DMS53 (cell line): ENCODE measurements around the gene TNNC1.

Experiments
- DNase-seq: peaks from one replicate; lab custom pipeline; 2025; lab: John Stamatoyannopoulos, UW

Gene TNNC1

GRCh38 chr3:52458031-52458760, 4.4 kb upstream of the TNNC1 start:
- DNase-seq = no peak

GRCh38 chr3:52456800-52457183, 3.0 kb upstream of the TNNC1 start:
- no peak for DNase-seq

GRCh38 chr3:52456169-52456799, 2.4 kb upstream of the TNNC1 start:
- no peak for DNase-seq

DNA sequence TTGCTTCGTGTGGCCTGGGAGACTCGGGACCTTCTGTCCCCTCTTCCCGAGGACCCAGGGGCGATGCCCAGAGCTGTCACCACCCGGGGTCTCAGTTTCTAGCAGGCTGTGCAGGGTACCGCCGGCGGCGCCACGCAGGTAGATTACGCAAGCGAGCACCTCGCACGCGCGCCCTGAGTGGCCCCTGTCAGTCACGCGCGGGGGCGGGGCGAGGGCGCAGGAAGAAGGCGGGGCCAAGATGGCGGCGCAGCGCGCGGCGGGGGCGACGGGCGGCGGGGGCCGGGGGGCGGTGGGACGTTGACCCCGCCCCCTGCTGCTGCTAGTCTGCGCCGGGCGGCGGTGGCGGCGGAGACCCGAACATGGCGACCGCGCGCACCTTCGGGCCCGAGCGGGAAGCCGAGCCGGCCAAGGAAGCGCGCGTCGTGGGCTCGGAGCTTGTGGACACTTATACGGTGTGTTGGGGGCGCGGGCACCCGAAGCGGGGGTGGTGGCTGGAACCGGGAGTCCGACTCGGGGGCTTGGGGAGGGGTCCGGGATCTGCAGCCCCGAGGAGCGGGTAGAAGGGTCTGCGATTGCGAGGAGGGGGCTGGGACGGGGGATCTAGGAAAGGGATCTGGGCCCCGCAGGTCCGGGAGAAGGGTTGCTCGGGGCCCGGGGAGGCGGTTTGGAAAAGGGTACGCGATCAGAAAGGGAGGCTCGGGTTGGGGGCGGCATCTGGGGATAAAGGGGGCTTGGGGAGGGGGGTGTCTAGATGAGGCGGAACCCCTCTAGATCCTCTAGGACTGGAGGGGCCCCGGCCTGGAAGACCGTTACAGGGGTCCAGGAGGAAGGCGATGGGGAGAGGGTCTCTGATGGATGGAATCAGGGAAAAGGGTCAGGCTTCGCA, 1.7 kb upstream of the TNNC1 start, which contains the start of gene NISCH:
Gene NISCH (plus strand): TSS at position 322 of the 886 bp plus-strand sequence. CDS start 38 bp downstream, at position 360.
- peak; percentile 83 for DNase-seq

GRCh38 chr3:52454938-52455282, 1.1 kb upstream of the TNNC1 start:
- DNase-seq = no peak

GRCh38 chr3:52454250-52454937, 553 bp upstream of the TNNC1 start:
- DNase-seq = no peak

DNA sequence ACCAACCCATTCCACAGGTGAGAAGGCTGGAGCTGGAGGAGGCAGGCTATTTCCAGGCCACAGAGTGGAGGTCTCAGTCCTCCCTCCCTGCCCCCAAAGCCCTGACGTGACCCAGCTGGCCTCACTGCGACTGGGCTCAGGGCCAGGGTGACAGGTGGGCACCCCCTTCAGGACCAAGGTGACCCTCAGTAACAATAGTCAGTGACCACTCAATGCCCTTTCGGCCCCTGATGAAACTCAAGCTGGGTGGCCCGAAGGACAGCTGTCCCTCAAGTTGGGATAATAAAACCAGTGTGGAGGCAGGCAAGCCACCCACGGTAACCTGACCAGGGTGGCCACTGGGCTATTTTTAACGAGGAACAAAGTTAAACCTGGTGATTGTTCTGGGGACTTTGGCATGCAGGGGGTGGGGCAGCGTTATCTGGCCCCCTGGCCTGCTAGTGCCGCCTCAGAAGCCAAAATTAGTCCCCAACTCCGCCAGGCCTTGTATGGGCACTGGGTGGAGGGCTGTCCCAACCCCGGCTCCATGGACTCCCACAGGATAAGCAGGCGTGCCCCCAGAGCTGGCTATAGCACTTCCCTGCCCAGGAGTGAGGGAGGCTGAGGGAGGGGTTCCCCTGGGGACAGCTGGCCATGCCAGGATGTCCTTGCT, 1.1 kb downstream of the TNNC1 start:
- no peak for DNase-seq

GRCh38 chr3:52452126-52452525, 1.7 kb downstream of the TNNC1 start:
- DNase-seq = no peak

DNA sequence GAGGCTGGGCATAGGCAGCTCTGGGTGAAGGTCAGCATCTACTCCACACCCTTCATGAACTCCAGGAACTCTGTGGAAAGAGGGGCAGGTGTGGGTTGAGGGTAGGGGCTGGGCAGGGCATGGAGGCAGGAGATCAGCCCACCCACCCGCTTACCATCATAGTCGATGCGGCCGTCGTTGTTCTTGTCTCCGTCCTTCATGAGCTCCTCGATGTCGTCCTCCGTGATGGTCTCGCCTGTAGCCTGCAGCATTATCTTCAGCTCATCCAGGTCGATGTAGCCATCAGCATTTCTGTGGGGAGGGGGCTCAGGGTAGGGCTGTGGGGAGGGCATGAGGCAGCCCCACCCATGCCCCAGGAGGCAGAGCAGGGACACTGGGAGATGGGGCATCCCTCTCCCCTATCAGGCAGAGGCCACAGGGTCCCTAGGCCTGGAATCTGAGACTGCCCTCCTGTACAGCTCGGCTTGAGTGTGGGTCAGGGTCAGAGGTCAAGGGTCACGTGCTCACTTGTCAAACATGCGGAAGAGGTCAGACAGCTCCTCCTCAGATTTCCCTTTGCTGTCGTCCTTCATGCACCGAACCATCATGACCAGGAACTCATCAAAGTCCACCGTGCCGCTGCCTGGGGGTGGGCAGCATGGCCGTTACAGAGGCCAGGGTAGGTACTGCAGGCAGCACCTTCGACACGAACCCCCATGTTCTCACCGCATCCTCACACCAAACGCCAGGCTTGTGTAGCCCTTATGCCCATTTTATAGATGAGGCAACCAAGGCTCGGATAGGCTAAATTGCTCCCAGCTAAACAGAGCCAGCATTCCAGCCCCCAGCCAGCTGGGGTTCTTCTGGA, 2.4 kb downstream of the TNNC1 start:
- no peak for DNase-seq

DNA sequence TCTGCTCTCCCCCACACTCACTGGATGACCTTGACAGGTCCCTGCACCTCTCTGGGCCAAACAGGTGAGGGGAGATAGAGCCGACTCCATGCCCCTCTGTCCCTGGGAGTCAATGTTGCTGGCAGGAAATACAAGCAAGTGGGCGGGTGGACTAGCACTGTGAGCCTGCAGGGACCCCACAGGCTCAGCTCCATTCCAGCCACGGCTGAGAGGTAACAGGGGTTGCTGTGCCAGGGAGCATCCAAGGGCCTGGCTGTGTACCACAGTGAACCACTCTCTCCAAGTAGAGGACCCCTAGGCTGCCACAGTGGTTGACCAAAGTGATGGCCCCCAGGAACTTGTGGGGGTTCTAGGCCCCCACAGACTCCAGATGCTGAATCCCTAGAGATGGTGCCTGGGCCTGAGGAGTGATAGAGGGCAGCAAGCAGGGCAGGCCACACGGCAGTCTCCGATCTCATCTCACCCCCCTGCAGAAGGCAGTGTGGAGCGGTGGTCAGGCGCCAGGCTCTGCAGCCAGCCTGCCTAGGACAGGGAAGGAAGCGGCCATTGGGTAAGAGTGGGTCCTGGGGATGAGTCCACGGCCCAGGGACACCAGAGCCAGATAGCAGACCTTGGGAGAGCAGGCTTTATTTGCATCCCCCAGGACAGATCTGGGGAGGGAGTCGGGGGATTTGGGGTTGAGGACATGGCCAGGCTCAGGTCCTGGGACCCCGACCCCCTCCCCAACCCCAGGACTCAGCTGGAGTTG, 3.2 kb downstream of the TNNC1 start:
- DNase-seq = no peak

- no peak for DNase-seq
These were observed 6.1 kb downstream of the TNNC1 start for GRCh38 chr3:52447512-52448355.

DNA sequence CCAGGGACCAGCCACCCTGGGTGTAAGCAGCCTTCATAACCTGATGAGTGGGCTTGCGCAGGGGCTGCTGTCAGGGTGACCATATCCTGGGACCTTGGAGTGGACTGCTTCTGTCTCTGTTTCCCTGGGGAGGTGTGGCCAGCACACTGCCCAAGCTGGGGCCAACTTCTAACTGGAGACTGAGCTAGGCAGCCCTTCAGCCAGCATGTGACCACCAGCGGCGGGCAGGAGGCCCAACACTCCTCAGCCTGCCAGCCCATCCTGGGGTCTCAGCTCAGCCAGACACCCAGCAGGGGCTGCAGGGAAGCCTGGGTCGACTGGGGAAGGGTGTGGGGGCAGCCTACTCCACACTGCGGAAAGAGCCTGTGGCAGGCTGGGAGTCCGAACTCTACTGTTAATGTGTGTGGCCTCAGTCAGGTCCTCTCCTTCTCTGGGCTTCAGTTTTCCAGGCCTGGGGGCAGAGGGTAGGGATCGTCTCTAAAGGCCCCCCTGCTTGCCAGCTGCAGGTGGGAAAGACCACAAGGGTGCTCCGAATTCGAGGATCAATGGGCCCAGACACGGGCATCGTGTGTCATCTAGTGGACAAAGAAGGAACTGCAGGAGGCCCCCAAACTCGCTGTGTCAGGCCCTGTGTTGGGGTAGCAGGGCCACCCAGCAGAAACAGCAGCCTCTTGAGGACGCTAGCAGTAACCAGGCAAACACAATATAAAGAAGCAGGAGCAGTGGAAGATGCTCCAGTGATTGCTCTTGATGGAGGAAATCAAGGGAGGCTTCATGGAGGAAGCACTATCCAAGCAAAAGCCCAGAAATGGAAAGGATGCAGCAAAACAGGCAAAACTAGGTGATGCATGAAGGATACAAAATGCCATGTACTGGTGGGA, 7.0 kb downstream of the TNNC1 start:
- peak; percentile 40 for DNase-seq

DNA sequence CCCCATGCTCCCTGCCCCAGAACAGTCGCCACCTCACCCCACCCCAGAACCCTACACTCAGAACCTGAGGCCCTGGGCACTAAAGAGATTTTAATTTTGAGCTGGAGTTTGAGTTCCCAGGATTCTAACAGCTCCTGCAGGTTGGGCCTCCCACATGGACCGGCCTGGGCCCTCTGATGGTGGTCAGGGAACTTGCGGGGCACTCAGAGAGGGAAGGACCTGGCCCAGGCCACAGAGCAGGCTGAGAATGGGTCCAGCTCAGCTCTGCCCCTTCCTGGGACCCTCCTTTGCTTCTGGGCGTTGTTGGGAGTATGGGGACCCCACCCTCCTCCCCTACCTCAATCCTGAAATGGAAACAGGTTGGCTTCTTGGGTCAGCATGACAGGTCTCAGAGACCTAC, 7.8 kb downstream of the TNNC1 start:
- DNase-seq = no peak

DNA sequence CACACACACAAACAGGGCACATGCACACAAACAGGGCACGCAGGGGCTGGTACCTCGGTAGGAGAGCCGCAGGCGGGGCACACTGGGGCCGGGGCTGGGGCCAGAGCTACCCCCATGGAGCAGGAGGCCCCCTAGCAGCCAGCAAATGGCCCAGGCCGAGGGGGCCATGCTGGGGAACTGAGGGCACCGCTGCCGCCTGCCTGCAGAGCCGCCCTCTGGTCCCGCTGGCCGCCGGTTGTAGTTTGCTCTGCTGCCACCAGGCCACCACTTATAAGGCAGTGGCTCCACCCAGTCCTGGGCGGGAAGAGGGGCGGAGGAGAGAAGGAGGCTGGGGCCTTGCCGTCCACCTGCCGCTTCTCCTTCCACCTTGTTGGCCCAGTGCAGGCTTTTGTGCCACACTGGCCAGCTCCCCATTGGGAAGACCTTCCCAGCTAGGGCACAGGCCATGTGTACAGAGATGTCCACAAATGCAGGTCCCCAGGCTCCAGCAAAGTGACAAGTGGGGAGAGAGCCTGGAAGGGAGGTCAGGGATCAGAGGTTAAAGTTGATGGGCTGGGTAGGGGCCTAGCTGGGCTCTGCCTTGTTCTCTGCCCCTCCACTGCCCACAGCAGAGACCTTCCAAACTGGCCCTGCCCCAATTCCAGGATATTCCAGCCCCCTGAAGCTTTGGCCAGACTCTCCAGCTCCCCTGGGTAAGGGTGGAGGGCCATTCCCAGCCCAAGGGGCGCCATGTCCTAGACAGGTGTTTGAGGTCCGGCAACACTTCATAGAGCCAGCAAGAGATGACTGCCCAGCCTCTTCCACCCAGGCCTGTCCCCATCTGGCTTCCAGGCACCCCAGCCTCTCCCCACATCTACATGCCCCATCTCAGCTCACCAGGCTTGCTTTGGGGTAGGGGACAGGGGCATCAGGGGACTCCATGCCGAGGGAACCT, 8.7 kb downstream of the TNNC1 start, which contains the start of gene SEMA3G:
Gene SEMA3G (minus strand): TSS at position 244 of the 934 bp plus-strand sequence. CDS start 76 bp downstream, at position 168.
- DNase-seq = peak; percentile 85

- no peak for DNase-seq
These were observed 9.8 kb downstream of the TNNC1 start for GRCh38 chr3:52443791-52444687.

GRCh38 chr3:52443268-52443610, 10.6 kb downstream of the TNNC1 start:
- DNase-seq = no peak
